NCI-H146 treated with DMSO at 0.1 percent for 48 hours (cell line): ENCODE results near the gene LUC7L2.
"Not testable (repeated sequence)": the region's sequence is repeated elsewhere in the genome, so short reads cannot be mapped to it uniquely, and the experiment has no call there.

Source experiments
- DNase-seq: peaks from one replicate; lab custom pipeline; 2025; ENCODE audit not compliant: unreplicated experiment; lab: John Stamatoyannopoulos, UW

LUC7L2 gene

GRCh38 chr7:139441961-139442360, 82.3 kb downstream of the LUC7L2 start:
- no peak for DNase-seq

- DNase-seq = no peak
These were observed 86.6 kb downstream of the LUC7L2 start for GRCh38 chr7:139446051-139446890.

- no peak for DNase-seq
These were observed 91.2 kb downstream of the LUC7L2 start for GRCh38 chr7:139450851-139451250.

DNA sequence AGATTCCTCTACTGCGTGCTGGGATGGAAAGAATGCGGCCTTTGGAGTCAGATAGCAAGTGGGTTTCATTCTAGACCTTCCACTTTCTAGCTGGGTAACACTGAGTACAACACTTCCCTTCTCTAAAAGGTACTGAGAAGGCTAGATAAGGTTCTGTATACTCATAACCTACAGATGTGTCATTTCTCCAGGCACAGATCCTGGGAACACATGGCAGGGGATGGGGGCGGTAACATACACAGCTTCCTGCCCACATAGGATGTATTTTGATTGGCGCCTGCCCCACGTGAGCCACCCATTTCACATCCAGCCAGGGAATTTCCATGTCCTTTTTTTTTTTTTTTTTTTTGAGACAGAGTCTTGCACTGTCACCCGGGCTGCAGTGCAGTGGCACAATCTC, 91.9 kb downstream of the LUC7L2 start:
- DNase-seq = no peak

DNA sequence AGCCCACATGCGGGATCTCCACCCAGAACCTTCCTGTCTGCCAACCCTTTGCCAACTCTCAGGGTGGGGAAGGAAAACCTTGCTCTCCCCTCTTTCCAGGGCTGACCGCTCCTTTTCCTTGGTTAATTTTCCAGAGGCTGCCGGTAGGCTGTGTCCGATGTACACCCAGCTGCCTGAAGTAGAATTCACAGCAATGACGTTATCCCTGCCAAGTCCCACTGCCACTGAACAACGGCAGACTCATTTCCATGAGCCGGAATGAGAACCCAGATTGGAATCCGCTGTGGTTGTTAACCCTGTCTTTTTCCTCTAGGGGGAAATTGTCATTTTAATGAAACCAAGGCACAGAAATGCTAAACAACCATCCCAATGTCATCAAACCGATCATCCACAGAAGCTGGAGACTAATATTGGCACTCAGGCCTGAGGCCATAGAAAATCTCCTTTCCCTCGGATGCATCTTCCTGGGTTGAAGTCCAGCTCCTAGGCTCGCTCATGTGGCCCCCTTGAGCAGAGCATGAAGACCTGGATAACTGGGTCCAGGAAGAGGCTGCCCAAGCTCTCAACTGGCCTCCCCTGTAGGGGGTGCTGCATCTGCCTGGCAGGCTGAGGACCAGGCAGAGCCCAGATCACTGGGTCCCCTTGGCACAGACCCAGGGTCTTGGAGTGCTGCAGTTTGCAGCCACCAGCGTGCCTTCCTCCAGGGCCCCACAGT, 93.4 kb downstream of the LUC7L2 start:
- no peak for DNase-seq

DNA sequence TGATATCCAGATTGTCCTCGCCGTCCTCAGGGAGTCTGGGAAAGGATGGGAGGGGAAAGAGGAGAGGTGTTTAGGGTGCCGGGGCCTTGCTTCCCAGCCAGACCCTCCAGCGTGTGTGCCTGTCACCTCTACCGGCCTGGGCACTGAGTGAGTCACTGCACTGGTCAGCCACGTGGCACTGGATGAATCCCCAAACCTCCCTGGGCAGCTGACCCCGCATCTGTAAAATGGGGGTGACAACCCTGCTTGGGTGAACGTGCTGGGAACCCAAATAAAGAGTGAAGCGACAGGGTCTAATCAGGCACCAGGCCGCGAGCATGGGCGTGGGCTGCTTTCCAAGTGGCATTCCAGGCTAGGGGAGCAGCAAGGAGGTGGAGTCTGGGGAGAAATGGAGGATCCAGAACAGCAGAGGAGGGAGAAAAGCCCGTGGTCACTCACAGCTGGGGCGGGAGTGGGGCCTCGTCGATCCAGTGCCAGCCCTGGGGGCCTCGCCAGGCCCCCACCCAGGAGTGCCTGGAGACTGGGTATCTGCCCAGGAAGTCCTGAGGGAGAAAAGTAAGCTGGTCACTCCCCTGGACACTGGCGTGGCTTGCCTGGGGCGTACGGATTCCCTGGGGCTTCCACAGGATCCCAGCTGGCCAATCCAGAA, 94.1 kb downstream of the LUC7L2 start:
- DNase-seq = no peak

GRCh38 chr7:139455789-139456188, 96.1 kb downstream of the LUC7L2 start:
- no peak for DNase-seq

- DNase-seq = no peak
These were observed 96.8 kb downstream of the LUC7L2 start for GRCh38 chr7:139456511-139456910.

DNA sequence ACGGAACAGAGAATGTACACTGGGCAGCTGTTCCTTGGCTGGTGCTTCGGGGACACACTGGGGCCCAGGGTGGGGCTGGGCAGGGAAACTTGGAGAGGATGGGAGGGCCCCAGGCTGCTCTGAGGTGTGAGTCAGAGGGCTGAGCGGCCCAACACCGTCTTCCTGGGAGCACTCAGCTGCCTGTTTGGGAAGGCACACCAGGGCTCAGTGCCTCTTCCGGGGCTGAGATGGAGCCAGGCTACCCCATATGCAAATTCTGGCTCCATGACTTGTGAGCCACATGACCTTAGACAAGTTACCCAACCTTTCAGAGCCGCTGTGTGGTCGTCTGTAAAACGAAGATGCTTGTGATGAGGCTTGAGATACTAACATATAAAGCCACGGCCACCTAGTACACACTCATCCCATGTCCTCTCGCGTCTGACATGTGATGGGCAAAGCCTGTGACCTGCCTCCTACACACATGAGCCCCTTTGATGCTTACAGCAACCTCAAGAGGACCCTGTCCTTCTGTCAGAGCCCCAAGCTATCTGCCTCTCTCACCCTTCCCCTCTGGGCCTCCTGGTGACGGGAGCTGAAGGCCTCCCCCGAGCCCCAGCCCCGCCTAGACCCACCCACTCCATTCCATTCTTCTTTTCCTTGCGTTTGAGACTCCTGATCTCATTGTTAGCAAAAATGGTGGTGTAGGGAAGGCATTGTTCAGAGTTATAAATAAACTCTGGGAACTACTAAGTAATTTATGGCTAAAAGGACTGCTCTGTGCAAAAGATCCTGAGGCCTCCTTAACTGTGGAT, 97.7 kb downstream of the LUC7L2 start:
- no peak for DNase-seq

DNA sequence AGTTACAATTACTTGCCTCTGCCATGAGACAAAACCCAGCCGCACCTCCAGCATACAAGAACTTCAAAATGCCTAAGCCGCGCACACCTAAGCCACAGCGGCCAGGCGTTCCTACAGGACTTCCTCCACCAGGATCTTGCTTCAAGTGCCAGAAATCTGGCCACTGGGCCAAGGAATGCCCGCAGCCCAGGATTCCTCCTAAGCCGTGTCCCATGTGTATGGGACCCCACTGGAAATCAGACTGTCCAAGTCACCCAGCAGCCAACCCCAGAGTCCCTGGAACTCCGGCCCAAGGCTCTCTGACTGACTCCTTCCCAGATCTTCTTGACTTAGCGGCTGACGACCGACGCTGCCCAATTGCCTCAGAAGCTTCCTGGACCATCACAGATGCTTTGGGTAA, 103.7 kb downstream of the LUC7L2 start:
- not testable (repeated sequence) for DNase-seq

GRCh38 chr7:139464511-139464910, 104.8 kb downstream of the LUC7L2 start:
- not testable (repeated sequence) for DNase-seq

DNA sequence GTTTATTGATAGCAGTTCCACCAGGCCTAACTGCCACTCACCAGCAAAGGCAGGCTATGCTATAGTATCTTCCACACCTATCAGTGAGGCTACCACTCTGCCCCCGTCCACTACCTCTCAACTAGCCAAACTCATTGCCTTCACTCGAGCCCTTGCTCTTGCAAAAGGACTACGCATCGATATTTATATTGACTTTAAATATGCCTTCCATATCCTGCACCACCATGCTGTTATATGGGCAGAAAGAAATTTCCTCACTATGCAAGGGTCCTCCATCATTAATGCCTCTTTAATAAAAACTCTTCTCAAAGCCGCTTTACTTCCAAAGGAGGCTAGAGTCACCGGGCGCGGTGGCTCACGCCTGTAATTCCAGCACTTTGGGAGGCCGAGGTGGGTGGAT, 105.4 kb downstream of the LUC7L2 start:
- DNase-seq = not testable (repeated sequence)

DNA sequence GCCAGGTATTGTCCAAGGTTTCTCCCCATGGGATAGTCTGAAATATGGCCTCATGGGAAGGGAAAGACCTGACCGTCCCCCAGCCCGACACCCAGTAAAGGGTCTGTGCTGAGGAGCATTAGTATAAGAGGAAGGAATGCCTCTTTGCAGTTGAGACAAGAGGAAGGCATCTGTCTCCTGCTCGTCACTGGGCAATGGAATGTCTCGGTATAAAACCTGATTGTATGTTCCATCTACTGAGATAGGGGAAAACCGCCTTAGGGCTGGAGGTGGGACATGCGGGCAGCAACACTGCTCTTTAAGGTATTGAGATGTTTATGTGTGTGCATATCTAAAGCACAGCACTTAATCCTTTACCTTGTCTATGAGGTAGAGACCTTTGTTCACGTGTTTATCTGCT, 108.0 kb downstream of the LUC7L2 start:
- DNase-seq = not testable (repeated sequence)

DNA sequence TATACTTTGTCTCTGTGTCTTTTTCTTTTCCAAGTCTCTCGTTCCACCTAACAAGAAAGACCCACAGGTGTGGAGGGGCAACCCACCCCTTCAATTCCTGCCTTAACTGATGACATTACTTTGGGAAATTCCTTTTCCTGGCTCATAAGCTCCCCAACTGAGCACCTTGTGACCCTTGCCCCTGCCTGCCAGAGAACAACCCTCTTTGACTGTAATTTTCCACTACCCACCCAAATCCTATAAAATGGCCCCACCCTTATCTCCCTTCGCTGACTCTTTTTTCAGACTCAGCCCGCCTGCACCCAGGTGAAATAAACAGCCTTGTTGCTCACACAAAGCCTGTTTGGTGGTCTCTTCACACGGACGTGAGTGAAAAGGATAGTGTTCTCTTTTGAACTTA, 108.6 kb downstream of the LUC7L2 start:
- DNase-seq = not testable (repeated sequence)

DNA sequence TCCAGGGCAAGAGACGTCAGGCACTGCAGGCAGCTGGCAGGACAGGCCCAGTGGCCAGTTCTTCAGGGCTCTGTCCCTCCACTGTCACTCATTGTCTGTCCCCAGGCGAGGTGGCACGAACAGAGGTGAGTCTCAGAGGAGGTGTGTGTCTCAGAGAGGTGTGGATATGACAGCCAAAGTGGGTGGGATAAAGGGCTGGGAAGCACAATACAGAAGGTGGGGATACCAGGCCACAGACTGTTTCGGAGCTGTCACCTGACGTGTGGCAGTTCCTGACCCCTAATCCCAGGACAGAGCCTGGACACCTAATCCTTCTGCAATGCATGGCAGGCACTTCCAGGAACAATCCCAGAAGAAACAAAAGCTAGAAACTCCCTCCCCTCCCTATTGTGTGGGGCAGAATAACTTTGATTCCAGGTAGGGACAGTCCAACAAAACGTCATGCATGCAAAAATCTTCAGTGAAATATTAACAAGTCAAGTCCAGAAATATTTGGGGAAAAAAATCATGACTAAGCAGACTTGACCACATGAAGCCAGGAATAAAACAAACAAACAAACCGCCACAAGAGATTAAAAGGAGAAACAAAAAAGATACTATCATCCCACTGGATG, 112.2 kb downstream of the LUC7L2 start:
- no peak for DNase-seq
